ENCODE data around the gene DOK7. TPM values are rescaled to one million over a fixed set of nuclear protein-coding genes. Genes with fewer than 3 reads are reported as not detected.

DOK7 gene
- total RNA-seq, 1 experiment from 2014 or later, result 0.26 TPM

GRCh38 chr4:3440979-3441500 is 22.1 kb upstream of the DOK7 start:
- Histone ChIP-seq H3K14ac (ENCODE audit: insufficient read depth, low read length) (no peak overlapping the region; the same call in 1 of the 2 replicates), H3K9me3 (ENCODE audit: control insufficient read depth, low read depth, low read length) (no peaks in the 10 kb centered on the region), H2BK120ac (ENCODE audit: low read depth, low read length, poor library complexity, severe bottlenecking) (no peak overlapping the region), H3K23me2 (ENCODE audit: insufficient read length, low read depth, low read length, poor library complexity, severe bottlenecking) (no peaks in the 10 kb centered on the region), H2AFZ (ENCODE audit: low read length) (no peak overlapping the region), H3K56ac (ENCODE audit: insufficient read length, low read depth, low read length) (no peak overlapping the region), H4K8ac (replicated peaks; ENCODE audit: insufficient read length, low read depth, low read length) (no peak overlapping the region), H3K9ac (ENCODE audit: extremely low read depth, insufficient read length, low read length) (no peak overlapping the region), H2BK15ac (ENCODE audit: low read depth, low read length) (no peak overlapping the region), H3K4me2 (ENCODE audit: insufficient read depth, insufficient read length, low read length) (no peak overlapping the region), H3K27me3 (ENCODE audit: insufficient read depth, low read length) (no peaks in the 10 kb centered on the region), H3K79me1 (ENCODE audit: insufficient read depth, low read depth, low read length, poor library complexity, severe bottlenecking) (no peaks in the 10 kb centered on the region), H3K4me1 (ENCODE audit: insufficient read depth, low read length) (no peaks in the 10 kb centered on the region), H3K27ac (ENCODE audit: insufficient read length, low read depth, low read length) (no peak overlapping the region), H3K23ac (ENCODE audit: insufficient read length, low read depth, low read length) (no peak overlapping the region), H4K91ac (ENCODE audit: insufficient read length, low read depth, low read length) (no peak overlapping the region), H2BK20ac (ENCODE audit: low read depth, low read length, poor library complexity, severe bottlenecking) (no peak overlapping the region), H3K79me2 (ENCODE audit: insufficient read depth, low read length) (no peaks in the 10 kb centered on the region), H2AK5ac (ENCODE audit: insufficient read length, low read length) (no peak overlapping the region), H3K18ac (ENCODE audit: insufficient read length, low read depth, low read length) (no peak overlapping the region), H4K5ac (ENCODE audit: insufficient read length, low read depth, low read length) (no peak overlapping the region), H3T11ph (ENCODE audit: low read length) (no peak overlapping the region), H4K20me1 (ENCODE audit: control insufficient read depth, insufficient read depth, insufficient read length) (no peaks in the 10 kb centered on the region), H2BK5ac (ENCODE audit: insufficient read length, low read length) (no peak overlapping the region), H3K4ac (ENCODE audit: low read depth, low read length) (no peak overlapping the region), H2BK12ac (ENCODE audit: insufficient read length, low read depth, low read length) (no peak overlapping the region)
- no peak for DNase-seq
- TF ChIP-seq CTCF (conservative IDR thresholded peaks at IDR 0.05), result no peak
- Mint-ChIP-seq H3K27me3 (ENCODE audit: low read depth) (no peaks in the 10 kb centered on the region; the same call in 1 of the 2 replicates), H3K36me3 (ENCODE audit: insufficient read depth in 1 of 3, low read depth in 3 of 3) (no peaks in the 10 kb centered on the region), H3K9me3 (no peaks in the 10 kb centered on the region), H3K4me1 (no peaks in the 10 kb centered on the region), H3K27ac (no peak overlapping the region), H3K4me3 (no peak overlapping the region)
- WGBS (ENCODE audit: extremely low coverage, insufficient read length, low lambda C conversion rate), result no CpG with 5 or more reads among the region's 15 CpGs

All from H9 (cell line).